GM13976 (cell line): ENCODE data around the gene NKAIN1.
"Not testable (repeated sequence)": the region's sequence is repeated elsewhere in the genome, so short reads cannot be mapped to it uniquely, and the experiment has no call there.

Experiments
- DNase-seq: peaks from one replicate; pipeline ENCODE4 v3.0.0; 2012; ENCODE audit warnings: low spot score
- CTCF ChIP-seq: IDR thresholded peaks from 2 replicates; pipeline ENCODE4 v1.5.1; 2012; ENCODE audit warnings: borderline replicate concordance, mild to moderate bottlenecking; ENCODE audit not compliant: insufficient read depth; ENCODE audit errors: extremely low read depth, missing control alignments, control extremely low read depth
- in situ Hi-C: fragments of 300-500 bp; cut with MboI; formaldehyde crosslinking; loops from one replicate; pipeline ENCODE4 v1.12.0; 2022; ENCODE audit warnings: low sequenced_read_pairs, mixed read lengths, inconsistent platforms; ENCODE audit not compliant: unreplicated experiment

Gene NKAIN1

GRCh38 chr1:31143455-31143854 lies 96.2 kb downstream of the NKAIN1 start:
- no peak for DNase-seq
- in situ Hi-C loops: no loop called here
- TF ChIP-seq CTCF: no peak

- no peak for DNase-seq
- no peak for TF ChIP-seq CTCF
- in situ Hi-C loops: no loop called here
These were observed 97.3 kb downstream of the NKAIN1 start for GRCh38 chr1:31142406-31142805.

- no peak for DNase-seq
- TF ChIP-seq CTCF: no peak
- in situ Hi-C loops: no loop called here
These were observed 99.4 kb downstream of the NKAIN1 start for GRCh38 chr1:31140299-31140698.

GRCh38 chr1:31138797-31139521 lies 100.7 kb downstream of the NKAIN1 start:
- in situ Hi-C loops: not testable (repeated sequence)

GRCh38 chr1:31137873-31138272 lies 101.8 kb downstream of the NKAIN1 start:
- in situ Hi-C loops, DNase-seq: not testable (repeated sequence)

More at GRCh38 chr1:31138797-31139521, 100.7 kb downstream of the NKAIN1 start:
- not testable (repeated sequence) for DNase-seq

- no peak for DNase-seq
- TF ChIP-seq CTCF: no peak
- in situ Hi-C loops: no loop called here
These were observed 103.6 kb downstream of the NKAIN1 start for GRCh38 chr1:31135973-31136600.

GRCh38 chr1:31133368-31133767 lies 106.3 kb downstream of the NKAIN1 start:
- DNase-seq: no peak
- in situ Hi-C loops: no loop called here
- TF ChIP-seq CTCF: no peak
